Measurements from ENCODE around the gene FAM199X.

DNA sequence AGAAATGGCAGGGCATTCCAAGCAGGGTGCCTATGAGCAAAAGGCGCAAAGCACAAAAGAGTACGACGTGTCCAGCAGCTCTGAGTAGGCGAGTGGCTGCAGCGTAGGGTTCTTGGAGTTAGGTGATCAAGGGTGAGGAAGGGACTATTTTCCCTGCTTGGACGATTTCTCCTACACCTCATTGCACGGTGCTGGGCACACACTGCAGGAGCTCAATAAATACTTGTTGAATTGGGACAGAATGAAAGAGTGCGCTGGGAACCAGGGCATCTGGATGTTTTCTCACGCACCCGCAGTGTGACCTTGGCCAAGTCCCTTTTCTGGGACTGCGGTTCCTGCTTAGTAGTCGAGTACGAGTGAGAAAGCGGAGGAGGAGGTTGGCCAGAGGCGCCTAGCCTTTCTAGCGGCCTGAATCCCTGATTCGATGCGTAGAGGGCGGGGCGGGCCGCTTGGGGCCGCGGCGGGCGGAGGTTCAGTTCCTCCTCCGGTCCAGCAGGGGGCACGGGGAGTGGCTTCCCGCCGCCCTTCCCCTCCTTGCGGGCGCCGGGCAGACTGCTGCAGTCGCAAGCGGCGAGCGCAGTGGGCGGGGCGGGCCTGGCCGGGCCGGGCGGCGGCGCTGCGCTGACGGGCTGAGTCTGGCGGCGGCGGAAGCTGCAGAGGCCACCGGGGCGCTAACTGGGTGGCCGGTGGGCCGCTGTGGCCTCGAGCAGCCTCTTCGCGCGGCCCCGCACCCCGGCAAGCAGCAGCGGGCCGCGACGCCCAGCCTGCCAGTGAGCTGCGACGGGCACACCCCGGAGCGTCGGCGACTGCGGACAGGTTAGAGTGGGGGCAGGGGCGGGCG is at the start of gene FAM199X:
- peak; percentile 46 for TF ChIP-seq POLR2AphosphoS5 (IDR thresholded peaks at IDR 0.05)
- TF ChIP-seq, protein P1, sequence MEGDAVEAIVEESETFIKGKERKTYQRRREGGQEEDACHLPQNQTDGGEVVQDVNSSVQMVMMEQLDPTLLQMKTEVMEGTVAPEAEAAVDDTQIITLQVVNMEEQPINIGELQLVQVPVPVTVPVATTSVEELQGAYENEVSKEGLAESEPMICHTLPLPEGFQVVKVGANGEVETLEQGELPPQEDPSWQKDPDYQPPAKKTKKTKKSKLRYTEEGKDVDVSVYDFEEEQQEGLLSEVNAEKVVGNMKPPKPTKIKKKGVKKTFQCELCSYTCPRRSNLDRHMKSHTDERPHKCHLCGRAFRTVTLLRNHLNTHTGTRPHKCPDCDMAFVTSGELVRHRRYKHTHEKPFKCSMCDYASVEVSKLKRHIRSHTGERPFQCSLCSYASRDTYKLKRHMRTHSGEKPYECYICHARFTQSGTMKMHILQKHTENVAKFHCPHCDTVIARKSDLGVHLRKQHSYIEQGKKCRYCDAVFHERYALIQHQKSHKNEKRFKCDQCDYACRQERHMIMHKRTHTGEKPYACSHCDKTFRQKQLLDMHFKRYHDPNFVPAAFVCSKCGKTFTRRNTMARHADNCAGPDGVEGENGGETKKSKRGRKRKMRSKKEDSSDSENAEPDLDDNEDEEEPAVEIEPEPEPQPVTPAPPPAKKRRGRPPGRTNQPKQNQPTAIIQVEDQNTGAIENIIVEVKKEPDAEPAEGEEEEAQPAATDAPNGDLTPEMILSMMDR (IDR thresholded peaks at IDR 0.05; ENCODE audit: poor library complexity, severe bottlenecking) = peak; percentile 76
- peak; percentile 61 for TF ChIP-seq MXI1 (conservative IDR thresholded peaks at IDR 0.05; ENCODE audit: poor library complexity, severe bottlenecking)
- peak; percentile 51 for TF ChIP-seq SMC3 (conservative IDR thresholded peaks at IDR 0.05; ENCODE audit: poor library complexity)
- no peak for TF ChIP-seq EP300 (conservative IDR thresholded peaks at IDR 0.05; ENCODE audit: poor library complexity, severe bottlenecking)
- TF ChIP-seq, protein P2, sequence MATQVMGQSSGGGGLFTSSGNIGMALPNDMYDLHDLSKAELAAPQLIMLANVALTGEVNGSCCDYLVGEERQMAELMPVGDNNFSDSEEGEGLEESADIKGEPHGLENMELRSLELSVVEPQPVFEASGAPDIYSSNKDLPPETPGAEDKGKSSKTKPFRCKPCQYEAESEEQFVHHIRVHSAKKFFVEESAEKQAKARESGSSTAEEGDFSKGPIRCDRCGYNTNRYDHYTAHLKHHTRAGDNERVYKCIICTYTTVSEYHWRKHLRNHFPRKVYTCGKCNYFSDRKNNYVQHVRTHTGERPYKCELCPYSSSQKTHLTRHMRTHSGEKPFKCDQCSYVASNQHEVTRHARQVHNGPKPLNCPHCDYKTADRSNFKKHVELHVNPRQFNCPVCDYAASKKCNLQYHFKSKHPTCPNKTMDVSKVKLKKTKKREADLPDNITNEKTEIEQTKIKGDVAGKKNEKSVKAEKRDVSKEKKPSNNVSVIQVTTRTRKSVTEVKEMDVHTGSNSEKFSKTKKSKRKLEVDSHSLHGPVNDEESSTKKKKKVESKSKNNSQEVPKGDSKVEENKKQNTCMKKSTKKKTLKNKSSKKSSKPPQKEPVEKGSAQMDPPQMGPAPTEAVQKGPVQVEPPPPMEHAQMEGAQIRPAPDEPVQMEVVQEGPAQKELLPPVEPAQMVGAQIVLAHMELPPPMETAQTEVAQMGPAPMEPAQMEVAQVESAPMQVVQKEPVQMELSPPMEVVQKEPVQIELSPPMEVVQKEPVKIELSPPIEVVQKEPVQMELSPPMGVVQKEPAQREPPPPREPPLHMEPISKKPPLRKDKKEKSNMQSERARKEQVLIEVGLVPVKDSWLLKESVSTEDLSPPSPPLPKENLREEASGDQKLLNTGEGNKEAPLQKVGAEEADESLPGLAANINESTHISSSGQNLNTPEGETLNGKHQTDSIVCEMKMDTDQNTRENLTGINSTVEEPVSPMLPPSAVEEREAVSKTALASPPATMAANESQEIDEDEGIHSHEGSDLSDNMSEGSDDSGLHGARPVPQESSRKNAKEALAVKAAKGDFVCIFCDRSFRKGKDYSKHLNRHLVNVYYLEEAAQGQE (IDR thresholded peaks at IDR 0.05; ENCODE audit: borderline replicate concordance) = no peak

Data from neural cell (in vitro differentiated cells).